Measurements from ENCODE around the gene CA5B.
"Not testable (repeated sequence)": the region's sequence is repeated elsewhere in the genome, so short reads cannot be mapped to it uniquely, and the experiment has no call there.

The CA5B gene

DNA sequence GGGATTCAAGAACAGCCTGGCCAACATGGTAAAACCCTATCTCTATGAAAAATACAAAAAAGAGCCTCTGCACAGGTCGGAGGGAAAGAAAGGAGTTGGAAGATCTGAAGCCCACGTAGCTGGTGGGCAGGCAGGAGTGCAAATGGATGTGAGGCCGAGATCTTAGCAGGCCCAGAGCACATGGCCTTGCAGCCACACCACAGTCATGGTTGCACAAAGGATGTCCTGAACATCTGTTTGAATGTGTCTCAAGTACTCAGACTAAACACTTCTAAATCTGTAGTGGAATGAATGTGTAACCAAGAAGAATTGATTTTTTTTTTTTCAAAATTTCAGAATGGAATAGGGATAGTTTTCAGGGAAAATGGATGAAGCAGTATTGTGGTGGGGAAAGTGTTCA lies 10.8 kb downstream of the CA5B start:
- no peak for DNase-seq (ENCODE audit: low spot score)

DNA sequence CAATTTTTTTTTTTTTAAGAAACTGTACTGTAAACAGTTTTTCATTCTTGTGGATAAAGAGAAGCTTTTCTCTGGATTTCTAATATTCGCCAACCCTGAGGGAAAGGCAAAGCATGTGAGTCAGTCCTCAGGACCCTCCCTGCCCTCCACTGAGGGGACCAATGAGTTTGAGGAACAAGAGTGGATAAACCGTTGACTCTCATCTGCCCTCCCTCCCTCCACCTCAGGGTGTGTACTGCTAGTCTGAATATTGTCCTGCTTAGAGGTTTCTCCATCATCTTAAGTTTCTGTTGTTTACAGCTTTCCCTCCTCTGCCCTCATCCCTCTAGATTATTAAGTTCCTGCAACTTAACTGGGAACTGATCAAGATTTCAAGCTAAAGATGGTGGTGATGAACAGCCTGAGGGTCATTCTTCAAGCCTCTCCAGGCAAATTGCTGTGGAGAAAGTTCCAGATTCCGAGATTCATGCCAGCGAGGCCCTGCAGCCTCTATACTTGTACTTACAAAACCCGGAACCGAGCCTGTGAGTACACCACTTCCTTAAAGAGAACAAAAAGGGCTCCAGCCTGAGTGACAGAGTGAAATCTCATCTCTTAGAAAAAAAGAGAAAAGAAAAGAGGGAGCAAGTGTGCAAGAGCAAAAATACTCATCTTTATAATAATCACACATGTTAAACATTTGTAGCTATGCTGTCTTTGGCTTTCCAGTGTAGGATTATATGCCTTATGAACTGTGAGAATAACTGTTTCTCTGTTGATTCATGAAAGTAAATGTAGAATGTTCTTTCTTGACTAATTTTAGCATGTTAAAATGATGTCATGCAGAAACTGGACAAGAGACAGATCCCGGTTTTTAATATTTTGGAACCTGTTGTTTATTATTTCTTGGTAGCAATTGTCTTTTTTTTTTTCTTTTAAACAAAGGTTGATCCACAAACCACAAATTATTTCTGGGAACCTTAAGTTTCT lies 11.9 kb downstream of the CA5B start:
- no peak for DNase-seq (ENCODE audit: low spot score)

DNA sequence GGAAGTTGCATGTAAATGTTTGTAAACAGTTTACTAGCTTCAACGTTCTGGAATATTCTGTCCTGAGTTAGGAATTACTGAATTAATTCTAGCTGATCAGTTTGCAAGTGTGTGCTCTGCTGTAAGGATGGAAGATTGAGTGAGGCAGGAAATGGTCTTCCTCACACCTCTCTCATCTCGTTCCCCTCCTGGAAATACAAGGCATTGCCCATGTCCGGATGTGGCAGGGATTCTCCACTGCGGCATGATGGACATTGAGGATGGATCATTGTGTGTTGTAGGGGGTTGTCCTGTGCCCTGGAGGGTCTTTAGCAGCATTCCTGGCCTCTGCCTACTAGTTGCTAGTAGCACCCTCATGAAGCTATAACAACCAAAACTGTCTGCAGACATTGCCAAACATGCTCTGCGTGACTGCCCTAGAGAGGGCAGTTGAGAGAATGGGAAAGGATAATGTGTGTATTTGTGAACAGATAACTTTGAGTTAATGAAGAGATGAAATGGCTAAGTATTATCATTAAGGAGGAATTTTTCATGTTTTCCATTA lies 12.6 kb downstream of the CA5B start:
- DNase-seq (ENCODE audit: low spot score), result no peak

DNA sequence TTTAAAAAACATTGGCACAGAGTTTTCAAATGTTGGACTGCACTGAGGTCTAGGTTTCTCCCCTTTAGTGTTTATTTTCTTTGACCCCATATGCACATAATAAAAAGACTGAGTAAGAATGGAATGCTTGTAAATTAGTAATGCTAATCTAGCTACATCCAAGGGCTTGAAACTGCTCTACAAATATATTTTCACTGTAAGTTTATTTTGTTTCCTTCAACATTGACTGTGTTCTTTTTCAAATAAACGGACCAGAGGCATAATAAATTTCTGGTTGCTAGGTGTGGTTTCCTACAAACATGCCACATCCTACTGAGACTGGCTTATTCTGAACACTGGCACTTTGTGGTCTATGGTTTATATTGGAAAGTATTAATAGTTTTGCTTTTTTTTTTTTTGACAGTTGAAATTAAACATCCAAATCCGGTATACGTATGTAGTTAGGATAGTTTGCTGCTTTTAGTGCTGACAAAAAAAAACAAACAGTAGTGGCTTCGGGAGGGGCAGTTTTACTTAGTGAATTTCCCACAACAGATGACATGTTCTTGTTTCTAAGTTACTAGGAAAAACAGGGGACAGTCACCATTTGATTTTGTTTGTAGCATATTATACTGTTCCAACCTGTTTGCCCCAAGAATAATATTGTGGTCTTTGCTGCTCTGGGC lies 13.2 kb downstream of the CA5B start:
- DNase-seq (ENCODE audit: low spot score), result no peak

DNA sequence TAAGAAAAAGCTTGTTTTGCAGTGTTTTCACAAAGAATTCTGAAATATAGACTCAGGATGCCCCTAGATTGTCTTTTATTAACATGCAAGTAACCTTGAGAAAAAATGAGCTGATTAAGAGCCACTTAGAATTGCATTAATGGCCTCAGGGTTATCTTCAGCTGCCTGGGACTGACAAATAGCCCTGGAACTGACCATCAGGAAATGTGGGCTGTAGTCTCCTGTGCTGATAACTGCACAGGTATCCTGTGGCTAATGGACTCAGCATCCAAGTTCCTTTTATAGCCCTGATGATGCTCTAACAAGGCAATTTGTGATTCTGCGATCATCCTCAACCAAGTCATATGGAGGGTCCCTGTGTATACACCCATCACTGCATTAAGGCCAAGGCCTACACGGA lies 17.0 kb downstream of the CA5B start:
- DNase-seq (ENCODE audit: low spot score), result no peak

DNA sequence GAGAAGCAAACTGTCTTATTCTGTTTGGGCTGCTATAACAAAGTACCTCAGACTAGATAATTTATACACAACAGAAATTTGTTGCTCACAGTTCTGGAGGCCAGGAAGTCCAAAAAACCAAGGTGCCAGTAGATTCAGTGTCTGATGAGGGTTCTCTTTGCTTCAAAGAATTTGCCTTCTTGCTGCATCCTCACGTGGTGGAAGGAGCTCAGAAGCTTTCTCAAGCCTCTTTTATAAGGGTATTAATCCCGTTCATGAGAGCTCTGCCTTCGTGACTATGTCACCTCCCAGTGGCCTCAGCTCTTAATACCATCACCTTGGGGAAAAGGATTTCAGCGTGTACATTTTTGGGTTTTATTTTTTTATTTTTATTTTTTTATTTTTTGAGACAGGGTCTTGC lies 20.1 kb downstream of the CA5B start:
- DNase-seq (ENCODE audit: low spot score), result no peak

DNA sequence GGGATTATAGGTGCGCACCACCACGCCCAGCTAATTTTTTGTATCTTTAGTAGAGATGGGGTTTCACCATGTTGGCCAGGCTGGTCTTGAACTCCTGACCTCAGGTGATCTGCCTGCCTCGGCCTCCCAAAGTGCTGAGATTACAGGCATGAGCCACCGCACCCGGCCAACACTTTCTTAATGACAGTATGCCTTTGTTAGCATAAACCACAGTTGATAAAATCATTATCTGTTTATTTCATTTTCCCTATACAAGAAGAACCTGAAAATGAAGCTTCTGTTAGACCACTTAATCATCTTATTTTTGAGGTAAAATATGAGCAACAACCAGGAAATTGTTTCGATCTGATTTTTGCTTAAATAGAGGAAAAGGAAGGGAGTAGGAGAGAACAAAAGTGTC lies 21.8 kb downstream of the CA5B start:
- DNase-seq (ENCODE audit: low spot score), result not testable (repeated sequence)

DNA sequence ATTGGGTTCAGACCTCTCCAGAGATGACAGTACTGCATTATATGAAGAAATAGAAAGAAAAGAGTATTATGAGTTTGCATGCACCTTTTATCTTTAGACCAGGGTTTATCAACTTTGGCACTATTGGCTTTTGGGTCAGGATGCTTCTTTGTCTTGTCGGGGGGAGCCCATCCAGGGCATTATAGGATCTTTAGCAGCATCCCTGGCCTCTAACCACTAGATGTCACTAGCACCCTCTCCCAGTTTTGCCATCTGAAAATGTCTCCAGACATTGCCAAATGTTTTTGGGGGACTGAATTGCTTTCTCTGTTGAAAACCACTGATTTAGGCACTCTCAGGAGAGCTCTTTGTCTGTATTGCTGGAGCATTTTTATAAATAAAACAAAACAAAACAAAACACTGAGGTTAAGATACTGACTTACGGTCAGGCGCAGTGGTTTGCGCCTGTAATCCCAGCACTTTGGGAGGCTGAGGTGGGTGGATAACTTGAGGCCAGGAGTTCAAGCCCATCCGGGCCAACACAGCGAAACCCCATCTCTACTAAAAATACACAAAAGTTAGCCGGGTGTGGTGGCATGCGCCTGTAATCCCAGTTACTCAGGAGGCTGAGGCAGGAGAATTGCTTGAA lies 23.6 kb downstream of the CA5B start:
- DNase-seq (ENCODE audit: low spot score), result no peak

DNA sequence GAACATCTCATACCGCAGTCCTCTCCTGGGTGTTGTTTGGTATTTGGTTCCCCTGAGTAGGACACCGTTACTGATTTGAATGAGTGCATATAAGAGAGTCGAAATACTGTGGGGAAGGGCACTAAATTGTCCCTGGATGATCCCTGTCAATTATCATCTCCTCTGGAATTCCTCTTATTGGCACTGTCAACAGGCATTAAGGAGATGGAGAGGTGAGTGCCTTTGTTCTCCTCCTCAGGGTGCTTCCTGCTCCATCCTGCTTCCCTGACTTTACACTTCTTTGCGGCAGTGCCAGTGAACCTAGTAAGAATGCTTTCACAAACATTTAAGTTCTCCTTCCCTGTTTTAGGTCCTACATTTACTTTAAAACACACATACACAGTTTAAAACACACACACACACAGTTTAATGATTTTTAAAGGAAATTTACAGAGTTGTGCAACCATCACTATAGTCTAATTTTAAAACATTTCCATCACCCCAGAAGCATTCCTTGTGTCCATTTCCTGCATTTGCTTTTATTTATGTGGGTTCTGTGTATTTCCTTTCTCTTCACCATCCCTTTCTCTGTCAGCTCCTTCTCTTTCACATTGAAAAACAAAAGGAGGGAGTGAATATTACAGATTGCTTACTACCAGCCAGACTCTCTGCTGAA lies 31.4 kb downstream of the CA5B start:
- DNase-seq (ENCODE audit: low spot score), result no peak

DNA sequence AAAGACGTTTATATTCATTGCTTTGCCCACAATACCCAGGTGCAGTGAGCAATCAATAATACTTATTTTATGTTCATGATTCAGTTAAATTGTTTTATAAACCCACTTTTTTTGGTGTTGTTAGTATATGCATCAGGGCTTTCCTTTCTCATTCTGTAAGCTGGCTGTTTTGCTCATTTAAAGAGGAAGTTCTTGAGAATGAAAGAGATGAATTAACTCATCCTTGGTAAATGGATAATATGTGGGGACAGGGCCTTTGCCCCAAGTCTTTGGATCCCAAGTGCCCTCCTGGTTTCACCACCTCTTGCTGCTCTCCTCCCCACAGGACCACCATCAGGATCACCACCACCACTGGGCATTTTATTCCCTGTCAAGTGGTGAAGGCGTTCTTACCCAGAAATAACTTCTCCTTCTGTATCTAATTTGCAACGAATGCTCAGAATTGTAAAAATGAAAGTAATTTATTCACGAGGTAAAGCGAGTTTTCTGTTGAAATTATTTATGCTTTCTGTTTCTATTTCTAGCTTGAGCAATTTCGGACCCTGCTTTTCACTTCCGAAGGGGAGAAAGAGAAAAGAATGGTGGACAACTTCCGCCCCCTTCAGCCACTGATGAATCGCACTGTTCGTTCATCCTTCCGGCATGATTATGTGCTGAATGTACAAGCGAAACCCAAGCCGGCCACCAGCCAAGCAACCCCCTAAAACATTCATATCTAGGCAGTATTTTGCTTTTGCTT lies 44.1 kb downstream of the CA5B start:
- DNase-seq (ENCODE audit: low spot score), result no peak

DNA sequence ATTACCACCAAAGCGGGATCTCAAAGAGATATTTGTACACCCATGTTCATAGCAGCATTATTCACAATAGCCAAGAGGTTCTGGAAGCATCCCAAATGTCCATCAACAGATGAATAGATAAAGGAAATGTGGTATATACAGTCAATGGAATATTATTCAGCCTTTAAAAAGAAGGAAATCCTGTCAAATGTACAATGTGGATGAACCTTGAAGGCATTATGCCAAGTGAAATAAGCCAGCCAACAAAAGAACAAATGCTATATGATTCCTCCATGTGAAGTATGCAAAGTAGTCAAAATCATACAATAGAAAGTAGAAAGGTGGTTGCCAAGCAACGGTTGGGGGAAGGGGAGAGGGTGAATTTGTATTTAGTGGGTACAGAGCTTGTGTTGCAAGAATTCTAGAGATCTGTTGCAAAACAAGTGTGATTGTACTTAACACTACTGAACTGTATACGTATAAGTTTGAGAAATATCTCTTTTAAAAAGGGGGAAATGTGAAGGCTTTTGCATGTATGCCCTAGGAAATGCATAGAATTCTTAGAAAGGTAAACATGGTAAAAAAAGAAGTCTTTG lies 47.2 kb downstream of the CA5B start:
- DNase-seq (ENCODE audit: low spot score), result no peak

DNA sequence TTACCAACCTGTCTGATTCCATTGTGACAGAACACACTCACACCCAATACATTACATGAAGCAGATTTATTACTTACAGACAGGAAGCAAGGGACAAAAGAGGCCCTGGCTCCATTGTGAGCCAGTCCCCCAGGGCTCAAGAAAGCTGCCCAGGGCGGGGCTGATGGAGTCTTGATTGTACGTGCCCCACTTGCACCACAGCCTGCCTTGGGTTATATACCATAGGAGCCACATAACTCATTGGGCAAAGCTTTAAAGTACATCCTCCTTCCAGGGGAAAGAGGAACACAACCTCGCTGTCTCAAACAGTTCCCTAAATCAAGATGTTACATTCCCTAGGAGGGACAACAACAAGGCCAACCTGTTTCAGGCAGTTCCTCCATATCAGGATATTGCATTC lies 48.8 kb downstream of the CA5B start:
- no peak for DNase-seq (ENCODE audit: low spot score)

DNA sequence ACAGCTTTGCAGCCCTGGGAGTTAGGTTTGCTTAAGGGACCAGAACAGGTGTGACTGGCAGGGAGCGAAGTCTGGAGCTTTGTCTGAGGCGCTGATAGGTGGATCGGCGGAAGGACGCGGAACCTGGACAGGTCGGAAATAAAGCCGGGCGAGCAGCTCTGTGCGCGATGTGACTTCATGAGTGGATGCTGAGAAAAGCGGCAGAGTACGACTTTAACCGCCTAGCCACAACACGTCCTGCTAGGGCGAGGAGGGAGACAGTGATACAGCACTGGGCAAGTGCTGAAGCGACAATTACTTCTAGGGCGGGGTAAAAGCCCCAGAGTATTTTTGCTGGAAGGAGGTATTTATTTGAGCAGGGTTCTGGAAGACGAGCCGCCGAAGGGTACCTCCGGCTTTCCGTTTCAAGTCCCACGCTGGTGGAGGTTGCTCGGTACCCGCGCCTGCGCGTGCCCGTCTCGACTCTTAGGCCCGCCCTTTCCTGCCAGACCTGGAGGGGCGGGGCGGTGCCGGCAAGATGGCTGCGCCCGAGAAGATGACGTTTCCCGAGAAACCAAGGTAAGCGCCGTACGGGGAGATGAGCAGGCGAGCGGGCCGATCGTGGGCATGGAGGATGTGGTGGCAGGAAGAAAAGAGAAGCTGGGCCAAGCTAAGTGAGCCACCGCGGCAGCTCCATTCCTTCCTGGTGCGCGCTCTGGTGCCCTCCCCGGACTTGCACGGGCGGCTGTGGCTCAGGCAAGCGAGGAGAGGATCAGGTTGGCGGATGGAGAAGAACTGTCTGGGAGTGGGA lies 52.1 kb downstream of the CA5B start, which contains the start of gene ZRSR2:
Gene ZRSR2 (plus strand): TSS at position 506 of the 790 bp plus-strand sequence. CDS start 12 bp downstream, at position 518.
- DNase-seq (ENCODE audit: low spot score), result peak; percentile 82

DNA sequence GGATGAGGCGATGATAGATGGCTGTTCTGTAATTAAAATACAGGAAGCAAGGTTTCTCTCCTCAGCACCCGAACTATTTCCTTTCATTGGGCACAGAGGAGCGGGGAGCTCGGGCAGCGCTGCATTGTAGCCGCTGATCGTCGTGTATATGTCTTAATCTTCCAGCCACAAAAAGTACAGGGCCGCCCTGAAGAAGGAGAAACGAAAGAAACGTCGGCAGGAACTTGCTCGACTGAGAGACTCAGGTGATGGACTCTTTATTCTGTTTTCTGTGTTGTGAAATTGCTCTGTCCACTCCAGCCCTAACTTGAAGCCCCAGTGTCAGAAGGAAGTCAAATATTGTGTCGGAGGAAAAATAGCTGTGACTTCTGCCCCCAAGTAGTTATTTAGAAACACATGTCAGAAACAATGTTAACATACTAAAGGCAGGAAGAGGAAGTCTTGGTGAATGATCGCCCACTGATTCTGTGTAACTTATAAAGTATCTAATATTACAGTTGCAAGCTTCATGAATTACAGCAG lies 52.8 kb downstream of the CA5B start:
- DNase-seq (ENCODE audit: low spot score), result peak; percentile 18

DNA sequence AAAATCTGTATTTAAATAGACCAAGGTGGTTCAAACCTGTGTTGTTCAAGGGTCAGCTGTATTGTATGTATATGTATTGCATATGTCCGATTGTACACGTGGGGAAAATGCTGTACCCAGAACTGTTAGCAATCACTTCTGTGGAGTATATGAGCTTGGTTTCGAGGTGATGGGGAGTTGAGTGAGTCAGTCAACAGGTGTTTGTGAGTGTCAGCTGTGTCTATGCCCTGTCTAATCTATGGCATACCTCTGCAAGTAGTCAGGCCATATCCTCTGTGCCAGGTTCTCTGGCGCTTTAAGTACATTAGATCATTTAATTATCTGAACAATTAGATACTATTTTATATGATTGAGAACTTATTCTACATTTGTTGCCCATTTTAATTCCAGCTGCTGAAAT lies 59.6 kb downstream of the CA5B start:
- no peak for DNase-seq (ENCODE audit: low spot score)

DNA sequence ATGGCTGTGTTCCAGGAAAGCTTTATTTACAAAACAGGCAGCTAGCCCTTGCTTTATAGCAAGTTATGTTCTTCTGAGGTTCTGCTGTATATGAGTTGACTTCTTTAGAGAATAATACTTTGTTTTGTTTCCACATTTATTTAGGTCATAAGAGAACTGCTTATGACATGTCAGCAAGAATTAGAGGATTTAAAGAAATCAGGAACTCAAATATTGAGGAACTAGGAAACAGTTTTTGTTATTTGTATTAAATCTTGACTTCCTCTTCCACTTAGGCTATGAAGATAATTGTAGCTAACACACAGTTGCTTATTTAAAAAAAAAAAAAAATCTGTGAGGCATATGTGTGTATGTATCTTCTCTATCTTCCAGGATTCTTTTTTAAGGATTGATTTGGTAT lies 66.5 kb downstream of the CA5B start:
- no peak for DNase-seq (ENCODE audit: low spot score)

DNA sequence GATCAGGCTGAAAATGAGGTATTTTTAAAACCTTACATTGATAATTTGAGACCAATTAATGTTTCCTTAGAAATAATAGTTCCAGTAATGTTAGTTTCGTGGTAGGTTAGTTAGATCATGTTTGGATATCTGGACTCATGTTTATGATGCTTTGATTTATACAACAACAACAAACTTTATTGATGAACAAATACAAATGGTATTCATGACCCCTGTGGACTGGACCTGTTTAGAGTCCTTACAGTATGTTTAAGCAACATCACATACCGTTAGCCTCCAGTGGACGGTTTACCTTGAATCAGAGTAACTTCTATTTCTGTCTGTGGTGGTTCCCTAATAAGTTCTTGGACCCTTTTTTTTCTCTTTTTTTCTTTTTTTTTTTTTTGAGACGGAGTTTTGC lies 70.2 kb downstream of the CA5B start:
- no peak for DNase-seq (ENCODE audit: low spot score)

DNA sequence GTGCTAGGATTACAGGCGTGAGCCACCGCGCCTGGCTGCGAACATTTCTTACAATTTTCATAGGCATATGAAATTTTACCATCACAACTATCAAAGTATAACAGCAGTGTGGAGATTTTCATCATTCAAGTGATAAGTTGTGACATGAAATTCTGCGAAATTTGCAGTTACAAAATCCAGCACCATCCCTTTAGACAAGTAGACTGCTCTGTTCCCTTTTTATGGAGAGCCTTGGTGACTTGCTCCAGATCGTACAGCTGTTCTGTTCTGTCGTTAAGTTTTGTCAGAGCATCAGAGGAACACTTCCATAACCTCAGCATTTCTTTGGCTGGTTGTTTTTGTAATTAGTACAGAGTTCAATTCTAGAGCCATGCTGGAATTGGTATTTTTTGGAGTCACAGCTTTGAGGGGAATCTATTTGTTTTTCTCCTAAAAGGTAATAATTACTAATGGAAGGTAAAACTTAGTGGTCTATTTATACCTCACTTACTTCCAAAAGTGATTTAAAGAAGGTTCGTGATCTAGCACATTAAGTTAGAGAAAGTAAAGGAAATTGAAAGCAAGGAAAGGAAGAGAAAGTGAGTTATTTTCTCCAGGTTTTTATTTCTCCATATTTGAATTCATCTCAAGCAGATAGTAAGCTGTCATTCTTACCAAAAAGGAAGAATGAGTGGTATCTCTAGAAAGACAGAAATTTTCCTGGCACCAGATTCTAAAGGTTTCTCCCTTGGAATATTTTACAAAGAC lies 74.3 kb downstream of the CA5B start:
- no peak for DNase-seq (ENCODE audit: low spot score)

DNA sequence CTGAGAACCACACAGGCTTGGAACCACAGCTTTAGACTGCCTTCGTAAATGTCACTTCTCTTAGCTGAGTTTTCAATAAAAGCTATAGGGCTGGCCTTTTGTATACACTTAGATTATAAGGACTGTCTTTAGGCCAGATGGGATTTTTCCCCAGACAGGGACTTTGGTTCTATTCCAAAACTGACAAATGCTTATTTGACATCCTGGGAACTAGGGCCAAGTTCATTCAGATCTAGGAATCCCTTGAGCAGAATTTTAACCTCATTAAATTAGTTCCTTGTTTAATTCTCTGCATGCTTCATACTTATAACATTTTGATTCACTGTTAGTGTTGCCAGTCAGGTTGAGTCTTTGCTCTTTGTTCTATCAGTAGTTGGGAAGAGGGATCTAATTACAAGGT lies 75.3 kb downstream of the CA5B start:
- DNase-seq (ENCODE audit: low spot score), result no peak
